GM12891 (cell line): ENCODE measurements around the gene CBX2.

Source experiments
- POLR2A ChIP-seq: IDR thresholded peaks from 2 replicates; pipeline ENCODE4 v1.6.1; 2011; ENCODE audit warnings: low read depth, low read length, control low read depth
- POLR2AphosphoS5 ChIP-seq: IDR thresholded peaks from 2 replicates; pipeline ENCODE4 v1.6.1; 2011; ENCODE audit warnings: low read depth, low read length, control low read depth
- TAF1 ChIP-seq: IDR thresholded peaks from 2 replicates; pipeline ENCODE4 v1.6.1; 2011; ENCODE audit warnings: low read depth, low read length, control low read depth

GRCh38 chr17:79729761-79730160 lies 48.2 kb upstream of the CBX2 start:
- TF ChIP-seq POLR2A (no peak), POLR2AphosphoS5 (no peak), TAF1 (no peak)
